OCI-LY7 (cell line): ENCODE results near the gene CYTL1. TPM values are rescaled to one million over a fixed set of nuclear protein-coding genes. Genes with fewer than 3 reads are reported as not detected.

Source experiments
- BruUV-seq: library from RNA; stranded (reverse); fragments of 400-500 nt; replicated peaks from 2 replicates; lab custom pipeline; 2021; lab: Mats Ljungman, UMichigan
- CTCF ChIA-PET: fragments of 300-600 bp; sonication (Branson Sonifier 250); formaldehyde crosslinking; loops from one replicate; lab custom pipeline; 2022; ENCODE audit warnings: antibody characterized with exemption; ENCODE audit not compliant: unreplicated experiment; lab: Charles Lee
- POLR2A ChIA-PET: fragments of 300-600 bp; sonication (Branson Sonifier 250); formaldehyde crosslinking; loops from one replicate; lab custom pipeline; 2022; ENCODE audit warnings: antibody characterized with exemption; lab: Charles Lee
- DNase-seq: peaks from one replicate; pipeline ENCODE4 v3.0.0-alpha.2; 2015; ENCODE audit warnings: low spot score
- H2AFZ ChIP-seq: fragments of 200-600 bp; sonication (generic), shearing (Covaris generic); 2 replicates; pipeline ENCODE4 v1.6.1; 2014; ENCODE audit warnings: mild to moderate bottlenecking, antibody characterized with exemption, low read length, moderate library complexity
- H3K27ac ChIP-seq: fragments of 200-600 bp; sonication (generic); 2 replicates; pipeline ENCODE4 v1.5.1; 2014; ENCODE audit warnings: mixed run types, low read depth, mild to moderate bottlenecking, moderate library complexity, low read length, inconsistent platforms; ENCODE audit not compliant: poor library complexity, severe bottlenecking
- H3K36me3 ChIP-seq: fragments of 200-600 bp; sonication (generic); 2 replicates; pipeline ENCODE4 v1.6.1; 2014; ENCODE audit warnings: mild to moderate bottlenecking, antibody characterized with exemption, low read length, moderate library complexity, mixed read lengths; ENCODE audit not compliant: insufficient read depth
- H3K4me1 ChIP-seq: fragments of 200-600 bp; sonication (generic); 2 replicates; pipeline ENCODE4 v1.5.1; 2014; ENCODE audit warnings: mild to moderate bottlenecking, low read length; ENCODE audit not compliant: insufficient read depth, poor library complexity, severe bottlenecking
- H3K4me2 ChIP-seq: fragments of 200-600 bp; sonication (generic); 2 replicates; pipeline ENCODE4 v1.6.1; 2014; ENCODE audit warnings: mild to moderate bottlenecking, low read length
- H3K4me3 ChIP-seq: fragments of 200-600 bp; sonication (generic); 2 replicates; pipeline ENCODE4 v1.5.1; 2014; ENCODE audit warnings: mild to moderate bottlenecking, low read depth, low read length; ENCODE audit not compliant: poor library complexity, severe bottlenecking
- H3K79me2 ChIP-seq: fragments of 200-600 bp; sonication (generic); 2 replicates; pipeline ENCODE4 v1.6.1; 2016; ENCODE audit warnings: low read depth, mild to moderate bottlenecking, low read length, moderate library complexity, mixed read lengths; ENCODE audit not compliant: insufficient read depth
- H3K9me2 ChIP-seq: fragments of 200-600 bp; sonication (generic); 2 replicates; pipeline ENCODE4 v1.6.1; 2016; ENCODE audit warnings: mild to moderate bottlenecking, low read length, mixed read lengths; ENCODE audit not compliant: insufficient read depth
- H3K9me3 ChIP-seq: fragments of 200-600 bp; sonication (generic); 2 replicates; pipeline ENCODE4 v1.6.1; 2014; ENCODE audit warnings: mild to moderate bottlenecking, mixed run types, low read length, mixed read lengths
- H4K20me1 ChIP-seq: fragments of 200-600 bp; sonication (generic); 2 replicates; pipeline ENCODE4 v1.6.1; 2014; ENCODE audit warnings: mild to moderate bottlenecking, antibody characterized with exemption, low read length, moderate library complexity, mixed read lengths; ENCODE audit not compliant: insufficient read depth
- EZH2phosphoT487 ChIP-seq: fragments of 200-600 bp; sonication (generic); IDR thresholded peaks from 2 replicates; pipeline ENCODE4 v1.6.1; 2018; ENCODE audit warnings: low read depth, borderline replicate concordance, mild to moderate bottlenecking, mixed run types, antibody characterized with exemption, low read length, moderate library complexity, mixed read lengths
- intact Hi-C: fragments of 100-400 bp; cut with micrococcal nuclease; formaldehyde crosslinking; loops from one replicate; pipeline ENCODE4 v1.10.0; 2022; ENCODE audit not compliant: unreplicated experiment
- total RNA-seq, 2 experiments: library from RNA; depleted of rRNA in 1 of 2; stranded (reverse); fragments of >200 nt in 1 of 2; shearing (Covaris generic) in 1 of 2; gene quantifications; 2 replicates each; pipeline ENCODE4 v1.2.3, GENCODE V29; 2014 to 2022
- TF ChIP-seq, protein P1 (sequence below): fragments of 200-600 bp; sonication (generic); conservative IDR thresholded peaks from 2 replicates; pipeline ENCODE4 v1.5.1; 2014; ENCODE audit warnings: mild to moderate bottlenecking, antibody characterized with exemption, low read length, moderate library complexity, mixed read lengths

CYTL1 gene
- total RNA-seq, 2 experiments from 2014 or later, result not detected

DNA sequence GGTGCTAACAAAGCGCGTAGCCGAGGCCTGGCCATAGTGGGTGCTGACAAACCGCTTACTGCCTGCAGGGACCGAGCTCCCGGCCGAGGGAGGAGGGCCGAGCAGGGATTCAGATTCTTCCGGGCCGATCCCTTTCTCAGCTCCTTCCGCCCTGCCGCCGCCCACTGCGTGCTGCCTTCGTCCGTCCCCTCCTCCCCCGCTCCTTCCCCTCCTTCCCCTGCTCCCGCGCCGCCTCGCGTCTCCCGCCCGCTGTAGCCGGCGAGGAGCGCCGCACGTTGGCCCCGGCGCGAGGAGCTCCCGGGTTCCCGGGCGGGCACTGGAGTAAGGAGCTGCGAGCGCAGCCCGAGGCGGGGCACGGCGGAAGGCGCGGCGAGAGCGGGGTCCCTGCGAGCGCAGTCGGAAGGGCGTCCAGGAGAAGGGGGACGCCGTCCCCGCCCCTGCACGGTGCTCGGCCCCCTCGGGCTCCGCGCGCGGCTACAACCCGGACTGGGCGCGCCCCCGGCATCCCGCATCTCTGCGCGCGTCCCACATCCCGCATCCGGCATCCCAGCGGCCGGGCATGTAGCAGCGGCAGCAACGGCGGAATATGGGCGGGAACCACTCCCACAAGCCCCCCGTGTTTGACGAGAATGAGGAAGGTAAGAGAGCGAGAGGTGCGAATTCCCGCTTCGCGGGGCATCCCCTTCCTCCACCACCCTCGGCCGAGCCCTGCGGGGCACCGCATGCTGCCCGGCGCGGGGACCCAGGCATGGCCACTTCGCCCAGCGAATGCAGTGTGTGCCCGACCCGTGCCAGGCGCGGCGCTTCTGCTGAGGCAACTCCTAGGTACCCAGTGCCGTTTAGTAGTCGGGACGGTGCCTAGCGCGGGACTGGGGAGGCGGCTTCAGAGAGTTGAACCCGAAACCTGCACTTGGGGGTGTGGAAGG is 32.3 kb upstream of the CYTL1 start, which contains the start of gene STK32B:
Gene STK32B (plus strand): TSS at position 203 of the 926 bp plus-strand sequence.
- H3K4me2 ChIP-seq, result no peak within 1 kb of the TSS
- no peaks in the 10 kb centered on the region for H4K20me1 ChIP-seq
- no peak for DNase-seq
- CTCF ChIA-PET, result no interaction called here
- no TSS peak for BruUV-seq
- POLR2A ChIA-PET, result no interaction called here
- H3K4me1 ChIP-seq, result no peaks in the 10 kb centered on the region
- H2AFZ ChIP-seq, result no peak within 1 kb of the TSS
- H3K27ac ChIP-seq, result no peak within 1 kb of the TSS
- no peaks in the 10 kb centered on the region for H3K36me3 ChIP-seq
- H3K79me2 ChIP-seq, result no peaks in the 10 kb centered on the region
- H3K9me3 ChIP-seq, result no peaks in the 10 kb centered on the region
- intact Hi-C loops, result no loop called here
- TF ChIP-seq, protein P1, sequence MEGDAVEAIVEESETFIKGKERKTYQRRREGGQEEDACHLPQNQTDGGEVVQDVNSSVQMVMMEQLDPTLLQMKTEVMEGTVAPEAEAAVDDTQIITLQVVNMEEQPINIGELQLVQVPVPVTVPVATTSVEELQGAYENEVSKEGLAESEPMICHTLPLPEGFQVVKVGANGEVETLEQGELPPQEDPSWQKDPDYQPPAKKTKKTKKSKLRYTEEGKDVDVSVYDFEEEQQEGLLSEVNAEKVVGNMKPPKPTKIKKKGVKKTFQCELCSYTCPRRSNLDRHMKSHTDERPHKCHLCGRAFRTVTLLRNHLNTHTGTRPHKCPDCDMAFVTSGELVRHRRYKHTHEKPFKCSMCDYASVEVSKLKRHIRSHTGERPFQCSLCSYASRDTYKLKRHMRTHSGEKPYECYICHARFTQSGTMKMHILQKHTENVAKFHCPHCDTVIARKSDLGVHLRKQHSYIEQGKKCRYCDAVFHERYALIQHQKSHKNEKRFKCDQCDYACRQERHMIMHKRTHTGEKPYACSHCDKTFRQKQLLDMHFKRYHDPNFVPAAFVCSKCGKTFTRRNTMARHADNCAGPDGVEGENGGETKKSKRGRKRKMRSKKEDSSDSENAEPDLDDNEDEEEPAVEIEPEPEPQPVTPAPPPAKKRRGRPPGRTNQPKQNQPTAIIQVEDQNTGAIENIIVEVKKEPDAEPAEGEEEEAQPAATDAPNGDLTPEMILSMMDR, result no peak
- TF ChIP-seq EZH2phosphoT487, result no peak
- no peak within 1 kb of the TSS for H3K4me3 ChIP-seq
- no peaks in the 10 kb centered on the region for H3K9me2 ChIP-seq

DNA sequence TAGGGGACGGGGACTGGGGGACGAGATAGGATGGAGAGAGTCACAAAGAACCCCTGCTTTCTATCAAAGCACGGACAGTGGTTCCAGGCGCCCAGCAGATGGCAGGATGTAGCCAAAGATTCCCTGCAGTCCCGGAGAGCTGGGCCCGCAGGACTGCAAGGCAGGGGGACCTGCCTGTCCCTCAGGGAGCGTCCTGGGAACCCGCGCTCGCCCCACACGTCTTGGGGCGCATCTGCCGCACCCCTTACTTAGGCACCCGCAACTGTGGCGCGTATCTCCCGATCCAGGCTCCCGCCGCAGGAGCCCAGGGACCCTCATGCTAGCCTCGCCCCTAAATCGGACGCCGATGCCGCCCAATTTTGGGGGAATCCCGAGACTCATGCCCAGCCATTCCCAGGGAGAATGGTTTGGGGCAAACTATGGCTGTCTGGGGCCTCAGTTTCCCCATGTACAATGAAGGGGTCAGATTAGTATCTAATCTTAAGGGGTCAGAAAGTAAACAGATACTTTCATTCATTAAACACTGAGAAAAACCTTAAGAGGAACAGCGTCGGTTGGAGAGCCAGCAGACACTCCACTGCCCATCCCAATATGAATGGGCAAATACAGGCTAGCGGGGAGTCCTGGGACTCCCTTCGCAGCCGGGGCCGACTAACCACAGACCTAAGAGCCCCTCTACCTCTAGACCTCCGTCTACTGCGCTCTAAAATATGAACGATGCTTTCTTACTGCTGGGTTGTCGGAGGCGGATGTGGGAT is 31.4 kb upstream of the CYTL1 start:
- intact Hi-C loops, result no loop called here
- Histone ChIP-seq H3K36me3 (no peaks in the 10 kb centered on the region), H3K4me3 (no peak overlapping the region), H3K9me2 (no peaks in the 10 kb centered on the region), H2AFZ (no peak overlapping the region), H3K4me1 (no peaks in the 10 kb centered on the region), H4K20me1 (no peaks in the 10 kb centered on the region), H3K79me2 (no peaks in the 10 kb centered on the region), H3K9me3 (no peaks in the 10 kb centered on the region), H3K27ac (no peak overlapping the region), H3K4me2 (no peak overlapping the region)
- CTCF ChIA-PET, result no interaction called here
- DNase-seq, result peak; percentile 14
- BruUV-seq, result no TSS peak
- TF ChIP-seq, protein P1, result peak; percentile 58
- TF ChIP-seq EZH2phosphoT487, result no peak
- POLR2A ChIA-PET, result no interaction called here
